GM23248 (cell line): ENCODE data around the gene HTT.

Source experiments
- EZH2 ChIP-seq: fragments of 200-600 bp; sonication (generic); IDR thresholded peaks from 2 replicates; pipeline ENCODE4 v1.6.1; 2018; ENCODE audit warnings: antibody characterized with exemption, mild to moderate bottlenecking; ENCODE audit not compliant: insufficient read depth, poor library complexity, severe bottlenecking
- EZH2phosphoT487 ChIP-seq: fragments of 200-600 bp; sonication (generic); IDR thresholded peaks from 2 replicates; pipeline ENCODE4 v1.6.1; 2018; ENCODE audit warnings: antibody characterized with exemption, moderate library complexity, mild to moderate bottlenecking, low read depth; ENCODE audit not compliant: insufficient read depth

GRCh38 chr4:3186609-3187008, 112.1 kb downstream of the HTT start:
- no peak for TF ChIP-seq EZH2
- TF ChIP-seq EZH2phosphoT487: no peak
